Liver (tissue), 9 donors: ENCODE data around the gene ST6GALNAC5. TPM values are rescaled to one million over a fixed set of nuclear protein-coding genes. Genes with fewer than 3 reads are reported as not detected.

ENCODE experiments used
- DNase-seq: peaks from one replicate; pipeline ENCODE4 v3.0.0-alpha.2; 2017; ENCODE audit warnings: low spot score
- H3K27ac ChIP-seq, 2 donors: one replicate each; pipeline ENCODE4 v1.7.0; 2013; ENCODE audit warnings: inconsistent platforms in 2 of 2, low read length in 2 of 2, control low read depth in 1 of 2, low read depth in 1 of 2, mild to moderate bottlenecking in 1 of 2
- H3K27me3 ChIP-seq, 4 donors: one replicate each; pipeline versions ENCODE4 v1.6.1 to v1.7.0; 2013; ENCODE audit warnings: low read length in 3 of 4, inconsistent platforms in 1 of 4, mild to moderate bottlenecking in 1 of 4, moderate library complexity in 1 of 4; ENCODE audit not compliant: control insufficient read depth in 4 of 4, insufficient read depth in 4 of 4
- H3K36me3 ChIP-seq, 4 donors: one replicate each; pipeline versions ENCODE4 v1.6.1 to v1.7.0; 2013; ENCODE audit warnings: low read length in 3 of 4, mild to moderate bottlenecking in 3 of 4, low read depth in 1 of 4, moderate library complexity in 1 of 4; ENCODE audit not compliant: control insufficient read depth in 4 of 4, insufficient read depth in 3 of 4
- H3K4me1 ChIP-seq, 4 donors: one replicate each; pipeline versions ENCODE4 v1.6.1 to v1.7.0; 2013; ENCODE audit warnings: low read length in 3 of 4, mild to moderate bottlenecking in 3 of 4, moderate library complexity in 1 of 4; ENCODE audit not compliant: control insufficient read depth in 4 of 4, insufficient read depth in 4 of 4
- H3K4me3 ChIP-seq, 3 donors: one replicate each; pipeline versions ENCODE4 v1.6.1 to v1.7.0; 2013; ENCODE audit warnings: low read length in 3 of 3, control low read depth in 1 of 3, low read depth in 1 of 3, mild to moderate bottlenecking in 1 of 3
- H3K9ac ChIP-seq, 2 donors: one replicate each; pipeline ENCODE4 v1.7.0; 2013; ENCODE audit warnings: low read length in 2 of 2, mild to moderate bottlenecking in 2 of 2, moderate library complexity in 2 of 2, control low read depth in 1 of 2, low read depth in 1 of 2
- H3K9me3 ChIP-seq, 4 donors: one replicate each; pipeline versions ENCODE4 v1.6.1 to v1.7.0; 2013; ENCODE audit warnings: low read length in 3 of 4; ENCODE audit not compliant: control insufficient read depth in 4 of 4
- EGR1 ChIP-seq, 2 donors: IDR thresholded peaks; 2 replicates each; pipeline ENCODE4 v1.6.1; 2016 to 2018; ENCODE audit warnings: antibody characterized with exemption in 2 of 2, low read depth in 2 of 2
- FOXA1 ChIP-seq: IDR thresholded peaks from 2 replicates; pipeline ENCODE4 v1.6.1; 2016; ENCODE audit warnings: antibody characterized with exemption
- FOXA2 ChIP-seq: IDR thresholded peaks from 2 replicates; pipeline ENCODE4 v1.6.1; 2016; ENCODE audit warnings: antibody characterized with exemption
- GABPA ChIP-seq, 2 donors: IDR thresholded peaks in 1 of 2; conservative IDR thresholded peaks in 1 of 2; 2 replicates each; pipeline ENCODE4 v1.6.1; 2016; ENCODE audit warnings: antibody characterized with exemption in 2 of 2, mild to moderate bottlenecking in 1 of 2, moderate library complexity in 1 of 2
- HNF4A ChIP-seq, 2 donors: conservative IDR thresholded peaks; 2 replicates each; pipeline ENCODE4 v1.6.1; 2016; ENCODE audit warnings: antibody characterized with exemption in 2 of 2, mild to moderate bottlenecking in 2 of 2
- HNF4G ChIP-seq: IDR thresholded peaks from 2 replicates; pipeline ENCODE4 v1.6.1; 2016; ENCODE audit warnings: antibody characterized with exemption
- JUND ChIP-seq, 2 donors: IDR thresholded peaks; 2 replicates each; pipeline ENCODE4 v1.6.1; 2016; ENCODE audit warnings: antibody characterized with exemption in 2 of 2
- NR2F2 ChIP-seq: IDR thresholded peaks from 2 replicates; pipeline ENCODE4 v1.6.1; 2016; ENCODE audit warnings: antibody characterized with exemption
- RAD21 ChIP-seq, 2 donors: IDR thresholded peaks; 2 replicates each; pipeline ENCODE4 v1.6.1; 2016; ENCODE audit warnings: antibody characterized with exemption in 2 of 2, mild to moderate bottlenecking in 2 of 2
- RXRA ChIP-seq, 2 donors: IDR thresholded peaks; 2 replicates each; pipeline ENCODE4 v1.6.1; 2017 to 2018; ENCODE audit warnings: antibody characterized with exemption in 2 of 2, mild to moderate bottlenecking in 1 of 2
- SP1 ChIP-seq: IDR thresholded peaks from 2 replicates; pipeline ENCODE4 v1.6.1; 2018; ENCODE audit warnings: antibody characterized with exemption, mild to moderate bottlenecking
- TAF1 ChIP-seq: conservative IDR thresholded peaks from 2 replicates; pipeline ENCODE4 v1.6.1; 2016; ENCODE audit warnings: antibody characterized with exemption, mild to moderate bottlenecking
- YY1 ChIP-seq: IDR thresholded peaks from 2 replicates; pipeline ENCODE4 v1.6.1; 2016; ENCODE audit warnings: antibody characterized with exemption, mild to moderate bottlenecking
- WGBS: extraction: QIAGEN DNeasy Blood & Tissue Kit; methylation state at CpG from one replicate; pipeline ENCODE4 v1.1.7; 2013; 5-methylcytosine and 5-hydroxymethylcytosine counted together
- polyA plus RNA-seq, 2 donors: library from polyadenylated mRNA; stranded (reverse) in 1 of 2; unstranded in 1 of 2; fragments of 200-250 nt in 1 of 2; fragments of >200 nt in 1 of 2; fragmentation: Nextera tagmentation in 1 of 2; extraction: Ambion mirVana in 1 of 2; gene quantifications; one replicate each; pipeline versions ENCODE4 v1.2.1 to v1.2.3, GENCODE V29; 2013 to 2015
- total RNA-seq, 2 donors: library from RNA; depleted of rRNA; stranded (reverse); fragments of >200 nt; gene quantifications; one replicate each; pipeline ENCODE4 v1.2.3, GENCODE V29; 2014
- TF ChIP-seq, protein P1 (sequence below): IDR thresholded peaks from 2 replicates; pipeline ENCODE4 v1.6.1; 2016; ENCODE audit warnings: antibody characterized with exemption
- TF ChIP-seq, protein P2 (sequence below): fragments of 150-350 bp; IDR thresholded peaks from 2 replicates; pipeline ENCODE4 v1.5.1; 2017; ENCODE audit warnings: improper control_type of control experiment, low read depth, low read length; ENCODE audit not compliant: missing input control
- TF ChIP-seq, protein P3 (sequence below): IDR thresholded peaks from 2 replicates; pipeline ENCODE4 v1.6.1; 2016; ENCODE audit warnings: antibody characterized with exemption
- TF ChIP-seq, protein P4 (sequence below): IDR thresholded peaks from 2 replicates; pipeline ENCODE4 v1.6.1; 2016; ENCODE audit warnings: antibody characterized with exemption
- TF ChIP-seq, protein P5 (sequence below): IDR thresholded peaks from 2 replicates; pipeline ENCODE4 v1.6.1; 2016; ENCODE audit warnings: antibody characterized with exemption, mild to moderate bottlenecking
- donor health status: healthy.
- donor health status: healthy.
- donor health status: healthy.
- donor health status: healthy.
- donor health status: healthy.

ST6GALNAC5 gene
- total RNA-seq (under 1 TPM in 1 of 2 donors, not detected in 1; 0.17 TPM), polyA plus RNA-seq (under 1 TPM in 1 of 2 donors, not detected in 1; 0.09 TPM)

DNA sequence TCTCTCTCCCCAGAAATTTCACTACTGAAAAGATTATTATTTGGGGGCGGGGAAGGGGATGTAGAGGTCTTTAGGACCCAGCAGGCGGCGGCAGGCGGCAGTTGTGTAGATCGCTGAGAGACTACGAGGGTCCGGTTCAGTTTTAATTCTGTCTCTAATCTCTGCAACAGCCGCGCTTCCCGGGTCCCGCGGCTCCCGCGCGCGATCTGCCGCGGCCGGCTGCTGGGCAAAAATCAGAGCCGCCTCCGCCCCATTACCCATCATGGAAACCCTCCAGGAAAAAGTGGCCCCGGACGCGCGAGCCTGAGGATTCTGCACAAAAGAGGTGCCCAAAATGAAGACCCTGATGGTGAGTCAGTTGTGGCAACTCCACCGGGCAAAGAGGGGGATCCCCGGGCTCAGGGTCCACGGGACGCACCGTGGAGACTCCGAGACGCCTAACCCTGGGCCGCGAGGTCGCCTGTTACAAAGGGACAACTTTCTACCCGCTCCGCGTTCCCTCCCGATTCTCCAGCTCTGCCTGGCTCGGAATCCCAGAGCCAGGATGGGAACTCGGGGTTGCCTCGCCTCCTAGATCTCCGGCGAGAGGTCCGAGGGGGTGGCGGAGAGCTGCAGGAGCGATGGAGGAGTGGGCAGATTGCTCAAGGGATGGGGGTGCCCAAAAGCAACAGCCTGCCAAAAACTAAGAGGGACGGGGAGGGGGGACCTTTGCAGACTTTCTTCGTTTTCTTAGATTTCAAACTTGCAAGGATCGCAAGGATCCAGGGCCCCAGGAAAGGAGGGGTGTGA is at the start of gene ST6GALNAC5:
TSS of gene ST6GALNAC5 (plus strand) at position 139 of the 789 bp plus-strand sequence.
- Histone ChIP-seq H3K4me3 (peak within 1 kb of the TSS in 1 of 3 donors; percentile 19), H3K9me3 (no peaks in the 10 kb centered on the region), H3K27me3 (peaks cover 0 to 14% (median 4%) of the 10 kb centered on the region in 4 donors), H3K36me3 (no peaks in the 10 kb centered on the region), H3K9ac (no peak within 1 kb of the TSS), H3K27ac (no peak within 1 kb of the TSS), H3K4me1 (peaks cover 6 to 17% (median 11%) of the 10 kb centered on the region in 4 donors)
- DNase-seq = no peak
- WGBS = 2% methylated on average over 50 of the region's 50 CpGs
- TF ChIP-seq RXRA (IDR thresholded peaks at IDR 0.05) (no peak), NR2F2 (no peak), FOXA1 (no peak), HNF4G (no peak), JUND (IDR thresholded peaks at IDR 0.05) (no peak), SP1 (no peak), TAF1 (no peak), RAD21 (IDR thresholded peaks at IDR 0.05) (no peak), YY1 (no peak), HNF4A (conservative IDR thresholded peaks at IDR 0.05) (no peak), GABPA (IDR thresholded peaks at IDR 0.05 in 1 of 2, conservative IDR thresholded peaks at IDR 0.05 in 1 of 2) (no peak), EGR1 (IDR thresholded peaks at IDR 0.05; ENCODE audit: low read depth in 2 of 2) (no peak), FOXA2 (no peak)
- TF ChIP-seq, protein P1, sequence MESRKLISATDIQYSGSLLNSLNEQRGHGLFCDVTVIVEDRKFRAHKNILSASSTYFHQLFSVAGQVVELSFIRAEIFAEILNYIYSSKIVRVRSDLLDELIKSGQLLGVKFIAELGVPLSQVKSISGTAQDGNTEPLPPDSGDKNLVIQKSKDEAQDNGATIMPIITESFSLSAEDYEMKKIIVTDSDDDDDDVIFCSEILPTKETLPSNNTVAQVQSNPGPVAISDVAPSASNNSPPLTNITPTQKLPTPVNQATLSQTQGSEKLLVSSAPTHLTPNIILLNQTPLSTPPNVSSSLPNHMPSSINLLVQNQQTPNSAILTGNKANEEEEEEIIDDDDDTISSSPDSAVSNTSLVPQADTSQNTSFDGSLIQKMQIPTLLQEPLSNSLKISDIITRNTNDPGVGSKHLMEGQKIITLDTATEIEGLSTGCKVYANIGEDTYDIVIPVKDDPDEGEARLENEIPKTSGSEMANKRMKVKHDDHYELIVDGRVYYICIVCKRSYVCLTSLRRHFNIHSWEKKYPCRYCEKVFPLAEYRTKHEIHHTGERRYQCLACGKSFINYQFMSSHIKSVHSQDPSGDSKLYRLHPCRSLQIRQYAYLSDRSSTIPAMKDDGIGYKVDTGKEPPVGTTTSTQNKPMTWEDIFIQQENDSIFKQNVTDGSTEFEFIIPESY = no peak
- TF ChIP-seq, protein P2, sequence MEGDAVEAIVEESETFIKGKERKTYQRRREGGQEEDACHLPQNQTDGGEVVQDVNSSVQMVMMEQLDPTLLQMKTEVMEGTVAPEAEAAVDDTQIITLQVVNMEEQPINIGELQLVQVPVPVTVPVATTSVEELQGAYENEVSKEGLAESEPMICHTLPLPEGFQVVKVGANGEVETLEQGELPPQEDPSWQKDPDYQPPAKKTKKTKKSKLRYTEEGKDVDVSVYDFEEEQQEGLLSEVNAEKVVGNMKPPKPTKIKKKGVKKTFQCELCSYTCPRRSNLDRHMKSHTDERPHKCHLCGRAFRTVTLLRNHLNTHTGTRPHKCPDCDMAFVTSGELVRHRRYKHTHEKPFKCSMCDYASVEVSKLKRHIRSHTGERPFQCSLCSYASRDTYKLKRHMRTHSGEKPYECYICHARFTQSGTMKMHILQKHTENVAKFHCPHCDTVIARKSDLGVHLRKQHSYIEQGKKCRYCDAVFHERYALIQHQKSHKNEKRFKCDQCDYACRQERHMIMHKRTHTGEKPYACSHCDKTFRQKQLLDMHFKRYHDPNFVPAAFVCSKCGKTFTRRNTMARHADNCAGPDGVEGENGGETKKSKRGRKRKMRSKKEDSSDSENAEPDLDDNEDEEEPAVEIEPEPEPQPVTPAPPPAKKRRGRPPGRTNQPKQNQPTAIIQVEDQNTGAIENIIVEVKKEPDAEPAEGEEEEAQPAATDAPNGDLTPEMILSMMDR = no peak
- TF ChIP-seq, protein P3, sequence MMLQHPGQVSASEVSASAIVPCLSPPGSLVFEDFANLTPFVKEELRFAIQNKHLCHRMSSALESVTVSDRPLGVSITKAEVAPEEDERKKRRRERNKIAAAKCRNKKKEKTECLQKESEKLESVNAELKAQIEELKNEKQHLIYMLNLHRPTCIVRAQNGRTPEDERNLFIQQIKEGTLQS = no peak
- TF ChIP-seq, protein P4, sequence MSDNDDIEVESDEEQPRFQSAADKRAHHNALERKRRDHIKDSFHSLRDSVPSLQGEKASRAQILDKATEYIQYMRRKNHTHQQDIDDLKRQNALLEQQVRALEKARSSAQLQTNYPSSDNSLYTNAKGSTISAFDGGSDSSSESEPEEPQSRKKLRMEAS = no peak
- TF ChIP-seq, protein P5, sequence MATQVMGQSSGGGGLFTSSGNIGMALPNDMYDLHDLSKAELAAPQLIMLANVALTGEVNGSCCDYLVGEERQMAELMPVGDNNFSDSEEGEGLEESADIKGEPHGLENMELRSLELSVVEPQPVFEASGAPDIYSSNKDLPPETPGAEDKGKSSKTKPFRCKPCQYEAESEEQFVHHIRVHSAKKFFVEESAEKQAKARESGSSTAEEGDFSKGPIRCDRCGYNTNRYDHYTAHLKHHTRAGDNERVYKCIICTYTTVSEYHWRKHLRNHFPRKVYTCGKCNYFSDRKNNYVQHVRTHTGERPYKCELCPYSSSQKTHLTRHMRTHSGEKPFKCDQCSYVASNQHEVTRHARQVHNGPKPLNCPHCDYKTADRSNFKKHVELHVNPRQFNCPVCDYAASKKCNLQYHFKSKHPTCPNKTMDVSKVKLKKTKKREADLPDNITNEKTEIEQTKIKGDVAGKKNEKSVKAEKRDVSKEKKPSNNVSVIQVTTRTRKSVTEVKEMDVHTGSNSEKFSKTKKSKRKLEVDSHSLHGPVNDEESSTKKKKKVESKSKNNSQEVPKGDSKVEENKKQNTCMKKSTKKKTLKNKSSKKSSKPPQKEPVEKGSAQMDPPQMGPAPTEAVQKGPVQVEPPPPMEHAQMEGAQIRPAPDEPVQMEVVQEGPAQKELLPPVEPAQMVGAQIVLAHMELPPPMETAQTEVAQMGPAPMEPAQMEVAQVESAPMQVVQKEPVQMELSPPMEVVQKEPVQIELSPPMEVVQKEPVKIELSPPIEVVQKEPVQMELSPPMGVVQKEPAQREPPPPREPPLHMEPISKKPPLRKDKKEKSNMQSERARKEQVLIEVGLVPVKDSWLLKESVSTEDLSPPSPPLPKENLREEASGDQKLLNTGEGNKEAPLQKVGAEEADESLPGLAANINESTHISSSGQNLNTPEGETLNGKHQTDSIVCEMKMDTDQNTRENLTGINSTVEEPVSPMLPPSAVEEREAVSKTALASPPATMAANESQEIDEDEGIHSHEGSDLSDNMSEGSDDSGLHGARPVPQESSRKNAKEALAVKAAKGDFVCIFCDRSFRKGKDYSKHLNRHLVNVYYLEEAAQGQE = no peak
